C4-2B (cell line): ENCODE results near the gene XRRA1.

Source experiments
- CTCF ChIP-seq: fragments of 450-650 bp; conservative IDR thresholded peaks from 2 replicates; pipeline ENCODE4 v1.5.1; 2017; ENCODE audit warnings: mild to moderate bottlenecking
- ZFX ChIP-seq: fragments of 450-650 bp; IDR thresholded peaks from 2 replicates; pipeline ENCODE4 v1.6.1; 2017

GRCh38 chr11:74909812-74910211, 39.1 kb downstream of the XRRA1 start:
- TF ChIP-seq CTCF (no peak), ZFX (no peak)
